Urinary bladder (tissue), 4 donors: Measurements from ENCODE around the gene RBM20. TPM values are rescaled to one million over a fixed set of nuclear protein-coding genes. Genes with fewer than 3 reads are reported as not detected.
A peak's percentile ranks its signal among the peaks of the same experiment; 100 is the strongest.
"Not testable (repeated sequence)": the region's sequence is repeated elsewhere in the genome, so short reads cannot be mapped to it uniquely, and the experiment has no call there.

Source experiments
- DNase-seq: peaks from one replicate; pipeline ENCODE4 v3.0.0-alpha.2; 2015; ENCODE audit errors: extremely low spot score
- H3K27ac ChIP-seq: one replicate; pipeline ENCODE4 v1.5.1; 2013; ENCODE audit warnings: low read depth, mild to moderate bottlenecking, moderate library complexity
- H3K36me3 ChIP-seq: one replicate; pipeline ENCODE4 v1.6.1; 2013; ENCODE audit warnings: mild to moderate bottlenecking, moderate library complexity; ENCODE audit not compliant: insufficient read depth
- H3K4me1 ChIP-seq: one replicate; pipeline ENCODE4 v1.6.1; 2013; ENCODE audit warnings: mild to moderate bottlenecking, moderate library complexity; ENCODE audit not compliant: insufficient read depth
- H3K4me3 ChIP-seq: one replicate; pipeline ENCODE4 v1.5.1; 2013; ENCODE audit warnings: low read depth, low read length
- WGBS: extraction: QIAGEN DNeasy Blood & Tissue Kit; methylation state at CpG from one replicate; pipeline ENCODE4 v1.1.7; 2013; 5-methylcytosine and 5-hydroxymethylcytosine counted together
- polyA plus RNA-seq: library from polyadenylated mRNA; stranded (reverse); fragments of 200-250 nt; gene quantifications from one replicate; pipeline ENCODE4 v1.2.3, GENCODE V29; 2013
- total RNA-seq: library from RNA; depleted of rRNA; stranded (reverse); fragments of >200 nt; gene quantifications from one replicate; pipeline ENCODE4 v1.2.3, GENCODE V29; 2014
- donor health status: healthy with polysubstance abuse.
- donor health status: healthy.

The RBM20 gene
- total and polyA plus RNA-seq, 2 donors: 0.68 to 2.3 TPM

- H3K4me3 ChIP-seq: no peak overlapping the region
- no peak for DNase-seq
- no peak overlapping the region for H3K27ac ChIP-seq
- no peaks in the 10 kb centered on the region for H3K36me3 ChIP-seq
- no peaks in the 10 kb centered on the region for H3K4me1 ChIP-seq
- 57% methylated on average over 10 of the region's 10 CpGs for whole genome bisulfite sequencing
These were observed 20.6 kb downstream of the RBM20 start for GRCh38 chr10:110664483-110665420.

GRCh38 chr10:110666259-110666658 lies 22.1 kb downstream of the RBM20 start:
- WGBS: 64% methylated on average over 2 of the region's 2 CpGs
- H3K27ac ChIP-seq, DNase-seq: not testable (repeated sequence)

GRCh38 chr10:110666673-110667072 lies 22.5 kb downstream of the RBM20 start:
- no peak for DNase-seq
- WGBS: 65% methylated on average over 3 of the region's 3 CpGs
- Histone ChIP-seq H3K27ac (no peak overlapping the region), H3K36me3 (no peaks in the 10 kb centered on the region), H3K4me1 (no peaks in the 10 kb centered on the region), H3K4me3 (no peak overlapping the region)

More at GRCh38 chr10:110666259-110666658, 22.1 kb downstream of the RBM20 start:
- H3K4me1 ChIP-seq, H3K36me3 ChIP-seq, H3K4me3 ChIP-seq: not testable (repeated sequence)

GRCh38 chr10:110667620-110668343 lies 23.6 kb downstream of the RBM20 start:
- Histone ChIP-seq H3K36me3 (no peaks in the 10 kb centered on the region), H3K4me3 (no peak overlapping the region), H3K27ac (no peak overlapping the region), H3K4me1 (no peaks in the 10 kb centered on the region)
- WGBS: 55% methylated on average over 9 of the region's 9 CpGs
- no peak for DNase-seq

DNA sequence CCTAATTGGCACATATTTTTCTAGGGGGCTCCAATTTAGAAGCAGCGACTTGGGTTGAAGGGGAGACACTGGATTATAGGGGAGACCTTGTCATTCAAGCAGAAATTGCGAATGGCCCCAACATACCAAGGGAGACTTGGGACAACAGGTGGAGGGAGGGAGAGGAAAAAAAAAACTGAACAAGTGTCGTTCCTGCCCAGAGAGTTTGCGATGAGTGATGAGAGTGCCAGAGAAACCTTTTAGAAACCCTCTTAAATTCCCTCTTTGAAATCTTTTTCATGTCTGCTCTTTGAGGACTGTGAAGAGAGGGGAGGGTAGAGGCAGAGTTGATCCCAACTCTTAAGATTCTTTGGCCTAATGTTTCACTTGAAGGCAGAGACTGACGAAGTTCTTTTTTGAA lies 24.3 kb downstream of the RBM20 start:
- Histone ChIP-seq H3K4me3 (no peak overlapping the region), H3K36me3 (no peaks in the 10 kb centered on the region), H3K27ac (no peak overlapping the region), H3K4me1 (no peaks in the 10 kb centered on the region)
- DNase-seq: no peak
- WGBS: 72% methylated on average over 5 of the region's 5 CpGs

DNA sequence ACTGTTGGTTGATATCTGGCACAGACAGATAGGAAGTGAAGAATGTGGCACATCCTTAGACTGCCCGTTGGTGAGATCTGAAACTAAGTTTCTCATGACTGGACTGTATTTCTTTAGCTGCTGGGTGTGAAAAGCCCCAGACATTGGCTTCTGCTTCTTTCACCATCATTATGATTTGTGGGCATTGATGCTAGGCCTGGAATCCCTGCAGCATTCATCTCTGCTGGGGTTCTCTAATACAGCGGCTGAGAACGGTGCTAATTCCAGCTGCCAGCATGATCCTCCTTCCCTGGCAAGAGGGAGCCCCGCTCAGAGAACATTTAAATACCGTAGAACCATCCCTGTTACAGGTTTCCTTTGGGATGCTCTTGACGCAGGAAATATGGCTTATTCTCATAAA lies 26.2 kb downstream of the RBM20 start:
- DNase-seq: no peak
- H3K36me3 ChIP-seq: no peaks in the 10 kb centered on the region
- WGBS: 87% methylated on average over 6 of the region's 6 CpGs
- no peaks in the 10 kb centered on the region for H3K4me1 ChIP-seq
- H3K27ac ChIP-seq: no peak overlapping the region
- no peak overlapping the region for H3K4me3 ChIP-seq

GRCh38 chr10:110671788-110672579 lies 27.8 kb downstream of the RBM20 start:
- peak overlapping the region; percentile 41 for H3K4me3 ChIP-seq
- WGBS: under 1% methylated on average over 47 of the region's 47 CpGs
- no peak overlapping the region for H3K27ac ChIP-seq
- H3K4me1 ChIP-seq: no peaks in the 10 kb centered on the region
- no peaks in the 10 kb centered on the region for H3K36me3 ChIP-seq
- no peak for DNase-seq

DNA sequence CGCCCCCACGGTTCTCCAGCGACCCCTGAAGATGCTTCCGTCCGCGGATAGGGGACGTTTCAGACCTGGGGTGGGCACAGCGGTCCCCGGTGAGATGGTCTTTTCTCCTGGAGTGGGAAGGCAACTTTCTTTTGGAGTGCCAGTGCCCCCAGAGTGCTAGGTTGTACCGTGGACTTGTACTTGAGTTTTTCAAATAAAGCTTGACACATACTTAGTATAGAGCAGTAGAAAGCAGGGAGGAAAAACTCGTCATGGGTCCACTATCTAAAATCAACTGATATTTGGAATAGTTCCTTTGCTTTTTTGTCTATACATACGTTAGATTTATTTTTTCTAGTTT lies 28.4 kb downstream of the RBM20 start:
- Histone ChIP-seq H3K4me3 (peak overlapping the region; percentile 41), H3K36me3 (no peaks in the 10 kb centered on the region), H3K4me1 (no peaks in the 10 kb centered on the region), H3K27ac (no peak overlapping the region)
- 4% methylated on average over 12 of the region's 12 CpGs for WGBS
- no peak for DNase-seq

GRCh38 chr10:110676016-110676415 lies 31.9 kb downstream of the RBM20 start:
- DNase-seq: no peak
- Histone ChIP-seq H3K36me3 (no peaks in the 10 kb centered on the region), H3K4me1 (no peaks in the 10 kb centered on the region), H3K27ac (no peak overlapping the region), H3K4me3 (no peak overlapping the region)
- 63% methylated on average over 6 of the region's 6 CpGs for WGBS

DNA sequence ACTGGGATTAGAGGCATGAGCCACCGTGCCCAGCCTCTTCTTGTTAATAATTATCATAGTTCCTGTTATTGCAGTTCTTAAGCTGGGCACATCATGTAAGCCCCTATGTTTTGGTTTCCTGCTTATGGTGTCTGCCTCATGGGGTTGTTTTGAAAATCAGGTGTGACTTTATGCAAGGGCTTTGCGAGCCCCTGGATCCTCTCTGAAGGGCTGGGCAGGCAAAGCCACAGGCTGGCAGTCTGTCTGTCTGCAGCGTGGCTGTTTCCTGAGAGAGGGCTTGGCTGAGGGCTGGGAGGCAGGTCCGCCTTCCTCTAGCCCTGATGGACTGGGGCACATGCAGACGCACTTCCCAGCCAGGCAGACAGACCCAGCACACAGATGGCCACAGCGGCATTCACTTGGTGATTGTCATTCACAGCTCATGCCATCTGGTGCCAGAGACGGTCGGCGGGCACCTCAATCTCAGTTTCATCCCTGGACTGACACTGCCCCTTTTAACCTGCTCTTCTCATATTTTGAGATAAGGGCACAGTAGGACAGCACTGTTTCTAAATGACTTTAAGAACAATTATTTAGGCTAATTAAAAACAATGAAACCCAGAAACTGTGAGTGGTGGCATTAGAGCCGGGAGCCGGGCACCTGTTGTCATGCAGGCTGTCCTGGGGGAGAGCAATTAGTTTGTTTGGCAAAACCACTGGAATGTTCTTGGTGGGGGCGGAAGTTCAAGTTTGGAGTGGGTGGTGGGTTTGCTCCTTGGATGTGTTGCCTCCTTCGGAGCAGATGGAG lies 35.5 kb downstream of the RBM20 start:
- DNase-seq: no peak
- H3K36me3 ChIP-seq: no peaks in the 10 kb centered on the region
- H3K27ac ChIP-seq: no peak overlapping the region
- WGBS: 79% methylated on average over 13 of the region's 13 CpGs
- no peaks in the 10 kb centered on the region for H3K4me1 ChIP-seq
- H3K4me3 ChIP-seq: no peak overlapping the region

DNA sequence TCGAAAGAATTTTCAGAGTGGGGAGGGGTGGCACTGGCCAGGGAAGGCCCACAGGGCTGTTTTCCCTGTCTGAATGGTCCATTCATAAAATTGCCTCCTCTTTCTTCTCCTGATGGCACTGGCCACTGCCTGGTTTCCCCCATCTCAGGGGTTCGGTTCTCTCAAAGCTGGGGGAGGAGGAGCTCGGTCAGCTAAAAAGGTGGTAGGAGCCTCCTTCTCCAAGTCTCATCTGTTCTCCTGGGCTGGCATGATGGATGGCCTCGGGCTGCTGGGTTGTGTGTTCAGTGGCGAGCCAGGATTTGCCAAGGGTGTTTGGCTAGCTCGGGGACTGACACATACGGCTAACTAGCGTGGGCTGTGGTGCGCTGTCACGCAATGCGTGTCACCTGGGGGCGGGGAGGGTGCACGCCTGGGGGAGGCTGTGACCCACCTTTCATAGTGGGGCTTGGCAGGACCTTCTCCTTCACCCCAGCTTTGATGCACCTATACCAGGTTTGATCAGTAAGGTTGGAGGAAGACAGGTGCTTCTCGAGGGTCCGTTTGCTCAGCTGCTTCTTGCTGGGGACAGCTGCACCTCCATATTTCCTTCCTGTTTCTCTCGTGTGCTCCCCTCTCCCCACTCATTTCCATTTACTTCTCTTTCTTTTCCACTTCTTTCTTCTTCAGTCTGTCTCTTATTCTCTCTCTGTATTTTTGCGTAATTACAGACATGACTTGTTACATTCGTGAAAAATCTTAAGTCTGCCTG lies 36.3 kb downstream of the RBM20 start:
- no peak for DNase-seq
- Histone ChIP-seq H3K4me1 (no peaks in the 10 kb centered on the region), H3K27ac (no peak overlapping the region), H3K36me3 (no peaks in the 10 kb centered on the region), H3K4me3 (no peak overlapping the region)
- WGBS: 75% methylated on average over 18 of the region's 18 CpGs

GRCh38 chr10:110681023-110681681 lies 37.0 kb downstream of the RBM20 start:
- DNase-seq: no peak
- no peak overlapping the region for H3K4me3 ChIP-seq
- no peaks in the 10 kb centered on the region for H3K4me1 ChIP-seq
- WGBS: 48% methylated on average over 7 of the region's 7 CpGs
- H3K36me3 ChIP-seq: no peaks in the 10 kb centered on the region
- no peak overlapping the region for H3K27ac ChIP-seq
